ENCODE measurements around the gene UTY. TPM values are rescaled to one million over a fixed set of nuclear protein-coding genes. Genes with fewer than 3 reads are reported as not detected.

UTY gene
- total RNA-seq, 4 donors from 2014 or later = not detected

DNA sequence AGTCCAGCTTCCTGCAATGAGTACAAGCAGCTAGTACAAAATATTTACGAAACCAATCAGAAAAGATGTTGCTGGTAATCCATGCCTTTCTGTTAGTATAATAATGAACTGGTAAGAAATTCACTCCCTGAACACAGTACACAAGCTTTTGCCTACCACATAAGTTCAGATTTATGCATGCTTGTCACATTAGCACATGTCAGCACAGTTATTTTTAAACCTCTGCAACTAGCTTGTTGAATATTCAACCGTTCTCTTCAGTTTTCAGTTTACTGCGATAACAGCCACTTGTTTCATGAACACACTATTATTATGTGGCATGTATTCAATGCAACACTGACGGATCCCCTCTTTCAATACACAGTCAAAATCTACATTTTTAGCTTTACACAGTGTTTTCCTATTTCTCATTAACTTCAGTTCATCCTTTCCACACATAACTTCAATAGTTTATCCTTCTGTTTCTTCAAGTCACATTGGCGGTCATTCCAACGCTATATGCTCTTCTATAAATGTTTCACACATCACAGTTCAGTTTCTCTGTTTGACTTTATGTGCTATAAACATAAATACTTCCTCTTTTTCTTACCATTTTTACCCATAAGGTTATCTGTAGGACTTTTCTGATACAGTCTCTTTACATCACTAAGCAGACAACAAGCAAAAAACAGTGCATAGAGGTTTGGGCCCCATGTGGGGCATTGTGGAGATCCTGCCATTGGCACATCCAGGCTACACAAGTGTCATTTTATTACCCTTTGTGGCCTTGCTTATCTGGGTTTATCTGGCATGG is 62.8 kb downstream of the UTY start:
- no peaks in the 10 kb centered on the region for H3K36me3 ChIP-seq
- intact Hi-C loops (cut with DNase I; ENCODE audit: low total_unique reads) = no loop called here
- no peak for DNase-seq

DNA sequence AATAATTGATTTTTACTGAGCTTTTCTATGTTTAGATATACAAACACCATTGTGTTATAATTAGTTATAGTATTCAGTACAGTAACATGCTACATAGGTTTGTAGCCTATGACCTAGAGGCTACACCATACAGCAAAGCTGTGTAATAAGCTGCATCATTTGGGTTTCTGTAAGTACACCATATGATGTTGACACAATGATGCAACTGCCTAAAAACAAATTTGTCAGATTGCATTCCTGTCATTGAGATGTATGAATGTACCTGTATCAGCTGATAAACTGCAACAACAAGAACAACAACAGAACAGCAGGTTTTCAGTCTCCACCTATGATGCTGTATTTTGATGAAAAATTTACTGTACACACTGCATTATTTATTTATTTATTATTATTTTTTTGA is 64.3 kb downstream of the UTY start:
- Histone ChIP-seq H3K4me3 (no peak overlapping the region), H3K27me3 (no peaks in the 10 kb centered on the region), H3K27ac (no peak overlapping the region), H3K4me1 (no peaks in the 10 kb centered on the region), H3K36me3 (no peaks in the 10 kb centered on the region), H3K9me3 (no peaks in the 10 kb centered on the region)
- intact Hi-C loops (cut with DNase I; ENCODE audit: low total_unique reads) = no loop called here
- DNase-seq = no peak
- TF ChIP-seq, protein P1, sequence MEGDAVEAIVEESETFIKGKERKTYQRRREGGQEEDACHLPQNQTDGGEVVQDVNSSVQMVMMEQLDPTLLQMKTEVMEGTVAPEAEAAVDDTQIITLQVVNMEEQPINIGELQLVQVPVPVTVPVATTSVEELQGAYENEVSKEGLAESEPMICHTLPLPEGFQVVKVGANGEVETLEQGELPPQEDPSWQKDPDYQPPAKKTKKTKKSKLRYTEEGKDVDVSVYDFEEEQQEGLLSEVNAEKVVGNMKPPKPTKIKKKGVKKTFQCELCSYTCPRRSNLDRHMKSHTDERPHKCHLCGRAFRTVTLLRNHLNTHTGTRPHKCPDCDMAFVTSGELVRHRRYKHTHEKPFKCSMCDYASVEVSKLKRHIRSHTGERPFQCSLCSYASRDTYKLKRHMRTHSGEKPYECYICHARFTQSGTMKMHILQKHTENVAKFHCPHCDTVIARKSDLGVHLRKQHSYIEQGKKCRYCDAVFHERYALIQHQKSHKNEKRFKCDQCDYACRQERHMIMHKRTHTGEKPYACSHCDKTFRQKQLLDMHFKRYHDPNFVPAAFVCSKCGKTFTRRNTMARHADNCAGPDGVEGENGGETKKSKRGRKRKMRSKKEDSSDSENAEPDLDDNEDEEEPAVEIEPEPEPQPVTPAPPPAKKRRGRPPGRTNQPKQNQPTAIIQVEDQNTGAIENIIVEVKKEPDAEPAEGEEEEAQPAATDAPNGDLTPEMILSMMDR (IDR thresholded peaks at IDR 0.05) = no peak
- no peak for TF ChIP-seq POLR2A (IDR thresholded peaks at IDR 0.05)

More for the DNA sequence above, 62.8 kb downstream of the UTY start:
- no peak overlapping the region for H3K4me3 ChIP-seq
- no peak overlapping the region for H3K27ac ChIP-seq
- H3K4me1 ChIP-seq = no peaks in the 10 kb centered on the region
- no peaks in the 10 kb centered on the region for H3K27me3 ChIP-seq
- no peaks in the 10 kb centered on the region for H3K9me3 ChIP-seq
- TF ChIP-seq POLR2A (IDR thresholded peaks at IDR 0.05) = no peak
- TF ChIP-seq, protein P1 (IDR thresholded peaks at IDR 0.05) = no peak

DNA sequence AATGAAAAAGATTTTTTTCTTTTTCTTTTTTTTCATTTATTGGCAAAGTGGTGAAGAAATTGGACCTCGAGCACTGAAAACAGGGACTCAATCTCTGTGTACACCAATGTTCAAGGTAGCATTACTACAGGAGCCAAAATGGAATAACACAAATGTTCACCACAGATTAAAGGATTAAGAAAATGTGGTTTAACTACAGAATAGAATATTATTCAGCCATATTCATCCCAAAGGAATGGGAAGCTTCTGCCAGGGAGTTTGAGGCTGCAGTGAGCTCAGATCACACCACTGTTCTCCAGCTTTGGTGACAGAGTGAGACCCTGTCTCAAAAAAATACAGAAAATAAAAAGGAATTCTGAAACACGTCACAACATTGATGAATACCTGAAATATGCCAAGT is 81.0 kb downstream of the UTY start:
- H3K4me1 ChIP-seq = no peaks in the 10 kb centered on the region
- intact Hi-C loops (cut with DNase I; ENCODE audit: low total_unique reads) = no loop called here
- no peaks in the 10 kb centered on the region for H3K36me3 ChIP-seq
- no peaks in the 10 kb centered on the region for H3K9me3 ChIP-seq
- no peak overlapping the region for H3K27ac ChIP-seq
- H3K4me3 ChIP-seq = no peak overlapping the region
- no peaks in the 10 kb centered on the region for H3K27me3 ChIP-seq
- no peak for DNase-seq
- TF ChIP-seq, protein P1 (IDR thresholded peaks at IDR 0.05) = no peak
- TF ChIP-seq POLR2A (IDR thresholded peaks at IDR 0.05) = no peak

DNA sequence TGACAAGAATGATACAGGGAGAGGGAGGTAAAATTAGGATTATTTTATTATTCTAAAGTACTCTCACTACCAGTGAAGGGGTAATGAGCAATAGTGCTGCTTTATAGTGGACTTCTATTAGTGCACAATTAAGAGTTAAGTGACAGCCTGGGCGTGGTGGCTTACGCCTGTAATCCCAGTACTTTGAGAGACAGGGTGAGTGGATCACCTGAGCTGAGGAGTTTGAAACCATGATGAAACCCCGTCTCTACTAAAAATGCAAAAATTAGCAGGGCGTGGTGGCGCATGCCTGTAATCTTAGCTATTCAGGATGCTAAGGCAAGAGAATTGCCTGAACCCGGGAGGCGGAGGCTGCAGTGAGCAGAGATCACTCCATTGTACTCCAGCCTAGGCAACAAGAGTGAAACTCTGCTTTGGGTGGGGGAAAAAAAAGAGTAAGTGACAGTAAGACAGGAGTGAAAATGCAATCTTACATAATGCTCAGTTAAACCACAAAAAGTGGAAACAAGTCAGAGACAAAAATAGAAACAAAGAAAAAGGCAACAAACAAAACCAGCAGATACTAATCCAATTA is 98.6 kb downstream of the UTY start:
- Histone ChIP-seq H3K9me3 (no peaks in the 10 kb centered on the region), H3K4me1 (no peaks in the 10 kb centered on the region), H3K36me3 (no peaks in the 10 kb centered on the region), H3K27me3 (no peaks in the 10 kb centered on the region), H3K4me3 (no peak overlapping the region), H3K27ac (no peak overlapping the region)
- intact Hi-C loops (cut with DNase I; ENCODE audit: low total_unique reads) = no loop called here
- DNase-seq = no peak
- TF ChIP-seq POLR2A (IDR thresholded peaks at IDR 0.05) = no peak
- TF ChIP-seq, protein P1 (IDR thresholded peaks at IDR 0.05) = no peak
